Measurements from ENCODE around the gene CCDC177. TPM values are rescaled to one million over a fixed set of nuclear protein-coding genes. Genes with fewer than 3 reads are reported as not detected.

CCDC177 gene
- total RNA-seq, 4 donors from 2014 or later, result 0.13 to 0.34 TPM; not detected in 2

DNA sequence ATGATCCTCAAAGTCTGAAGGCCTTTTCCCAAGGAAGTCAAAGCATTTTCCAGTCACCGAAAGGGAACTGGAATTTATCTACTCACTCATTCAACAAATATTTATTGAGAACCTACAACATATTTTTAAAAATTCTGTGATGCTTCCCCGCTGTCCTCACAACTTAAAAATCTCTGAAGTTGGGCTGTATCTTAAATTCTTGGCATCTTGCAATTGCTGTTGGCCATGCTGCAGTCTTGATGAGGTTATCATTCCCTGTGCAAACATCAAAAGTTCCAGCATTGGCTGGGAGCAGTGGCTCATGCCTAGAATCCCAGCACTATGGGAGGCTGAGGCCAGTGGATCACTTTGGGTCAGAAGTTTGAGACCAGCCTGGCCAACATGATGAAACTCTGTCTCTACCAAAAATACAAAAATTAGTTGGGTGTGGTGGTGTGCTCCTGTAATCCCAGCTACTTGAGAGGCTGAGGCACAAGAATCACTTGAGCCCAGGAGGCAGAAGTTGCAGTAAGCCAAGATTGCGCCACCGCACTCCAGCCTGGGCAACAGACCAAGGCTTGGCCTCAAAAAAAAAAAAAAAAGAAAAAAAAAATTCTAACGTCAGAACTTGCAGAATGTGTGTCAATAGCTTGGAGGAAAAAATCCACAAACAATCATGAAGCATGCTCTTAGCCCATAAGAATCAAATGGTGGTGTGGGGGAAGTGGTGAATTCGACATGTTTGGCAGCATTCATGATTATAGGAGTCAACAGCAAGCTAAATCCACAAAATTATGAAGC is 34.9 kb downstream of the CCDC177 start:
- Histone ChIP-seq H3K27me3 (no peaks in the 10 kb centered on the region), H3K4me3 (no peak overlapping the region), H3K9me3 (no peaks in the 10 kb centered on the region), H3K27ac (no peak overlapping the region), H3K36me3 (no peaks in the 10 kb centered on the region), H3K4me1 (peaks cover 13% of the 10 kb centered on the region)
- no peak for DNase-seq (ENCODE audit: low spot score in 2 of 2)
- TF ChIP-seq EP300 (IDR thresholded peaks at IDR 0.05) (no peak), POLR2A (IDR thresholded peaks at IDR 0.05) (no peak), POLR2AphosphoS5 (IDR thresholded peaks at IDR 0.05) (no peak)
- TF ChIP-seq, protein P1, sequence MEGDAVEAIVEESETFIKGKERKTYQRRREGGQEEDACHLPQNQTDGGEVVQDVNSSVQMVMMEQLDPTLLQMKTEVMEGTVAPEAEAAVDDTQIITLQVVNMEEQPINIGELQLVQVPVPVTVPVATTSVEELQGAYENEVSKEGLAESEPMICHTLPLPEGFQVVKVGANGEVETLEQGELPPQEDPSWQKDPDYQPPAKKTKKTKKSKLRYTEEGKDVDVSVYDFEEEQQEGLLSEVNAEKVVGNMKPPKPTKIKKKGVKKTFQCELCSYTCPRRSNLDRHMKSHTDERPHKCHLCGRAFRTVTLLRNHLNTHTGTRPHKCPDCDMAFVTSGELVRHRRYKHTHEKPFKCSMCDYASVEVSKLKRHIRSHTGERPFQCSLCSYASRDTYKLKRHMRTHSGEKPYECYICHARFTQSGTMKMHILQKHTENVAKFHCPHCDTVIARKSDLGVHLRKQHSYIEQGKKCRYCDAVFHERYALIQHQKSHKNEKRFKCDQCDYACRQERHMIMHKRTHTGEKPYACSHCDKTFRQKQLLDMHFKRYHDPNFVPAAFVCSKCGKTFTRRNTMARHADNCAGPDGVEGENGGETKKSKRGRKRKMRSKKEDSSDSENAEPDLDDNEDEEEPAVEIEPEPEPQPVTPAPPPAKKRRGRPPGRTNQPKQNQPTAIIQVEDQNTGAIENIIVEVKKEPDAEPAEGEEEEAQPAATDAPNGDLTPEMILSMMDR (IDR thresholded peaks at IDR 0.05), result no peak
- 44% methylated on average over 6 of the region's 6 CpGs for WGBS

DNA sequence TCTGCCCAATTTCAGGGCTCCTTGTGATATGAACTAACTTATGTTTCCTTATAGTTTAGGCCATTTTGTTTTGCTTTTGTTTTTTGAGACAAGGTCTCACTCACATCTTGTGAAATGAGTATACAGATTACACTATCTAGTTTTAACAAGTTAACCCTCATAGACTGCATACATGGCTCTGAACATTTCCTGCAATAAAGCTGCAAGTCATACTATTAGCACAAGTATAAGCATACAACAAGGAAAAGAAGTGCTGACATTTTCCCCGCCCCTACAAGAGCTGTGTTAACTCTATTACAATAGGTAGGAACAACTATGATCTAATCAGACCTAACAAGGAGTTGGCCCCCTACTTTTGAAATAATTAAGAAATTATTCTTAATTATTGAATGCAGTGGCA is 35.9 kb downstream of the CCDC177 start:
- Histone ChIP-seq H3K4me3 (no peak overlapping the region), H3K4me1 (peaks cover 13% of the 10 kb centered on the region), H3K9me3 (no peaks in the 10 kb centered on the region), H3K27me3 (no peaks in the 10 kb centered on the region), H3K27ac (no peak overlapping the region), H3K36me3 (no peaks in the 10 kb centered on the region)
- no peak for DNase-seq (ENCODE audit: low spot score in 2 of 2)
- TF ChIP-seq POLR2AphosphoS5 (IDR thresholded peaks at IDR 0.05) (no peak), EP300 (IDR thresholded peaks at IDR 0.05) (no peak), POLR2A (IDR thresholded peaks at IDR 0.05) (no peak)
- TF ChIP-seq, protein P1 (IDR thresholded peaks at IDR 0.05), result no peak
- WGBS, result 94% methylated on average over 1 of the region's 1 CpG

DNA sequence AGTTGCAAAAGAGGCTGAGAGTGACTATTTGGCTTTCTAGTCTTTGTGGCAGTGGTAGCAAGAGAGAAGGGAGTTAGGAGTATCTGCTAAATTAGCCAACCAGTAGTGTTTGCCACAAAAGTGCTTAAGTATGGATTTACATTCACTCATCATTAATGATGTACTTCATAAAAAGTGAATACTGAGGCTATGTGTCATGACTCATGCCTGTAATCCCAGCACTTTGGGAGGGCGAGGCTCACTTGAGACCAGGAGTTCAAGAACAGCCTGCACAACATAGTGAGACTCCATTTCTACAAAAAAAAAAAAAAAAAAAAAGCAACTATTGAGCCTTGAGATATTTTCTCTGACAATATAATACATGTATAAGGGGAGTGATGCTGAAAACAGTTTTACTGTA is 36.8 kb downstream of the CCDC177 start:
- no peak overlapping the region for H3K4me3 ChIP-seq
- no peaks in the 10 kb centered on the region for H3K27me3 ChIP-seq
- 88% methylated on average over 1 of the region's 1 CpG for WGBS
- no peak for DNase-seq (ENCODE audit: low spot score in 2 of 2)
- peaks cover 15% of the 10 kb centered on the region for H3K4me1 ChIP-seq
- H3K9me3 ChIP-seq, result no peaks in the 10 kb centered on the region
- H3K27ac ChIP-seq, result no peak overlapping the region
- no peak for TF ChIP-seq EP300 (IDR thresholded peaks at IDR 0.05)
- TF ChIP-seq POLR2A (IDR thresholded peaks at IDR 0.05), result no peak
- TF ChIP-seq, protein P1 (IDR thresholded peaks at IDR 0.05), result no peak
- TF ChIP-seq POLR2AphosphoS5 (IDR thresholded peaks at IDR 0.05), result no peak
- no peaks in the 10 kb centered on the region for H3K36me3 ChIP-seq

DNA sequence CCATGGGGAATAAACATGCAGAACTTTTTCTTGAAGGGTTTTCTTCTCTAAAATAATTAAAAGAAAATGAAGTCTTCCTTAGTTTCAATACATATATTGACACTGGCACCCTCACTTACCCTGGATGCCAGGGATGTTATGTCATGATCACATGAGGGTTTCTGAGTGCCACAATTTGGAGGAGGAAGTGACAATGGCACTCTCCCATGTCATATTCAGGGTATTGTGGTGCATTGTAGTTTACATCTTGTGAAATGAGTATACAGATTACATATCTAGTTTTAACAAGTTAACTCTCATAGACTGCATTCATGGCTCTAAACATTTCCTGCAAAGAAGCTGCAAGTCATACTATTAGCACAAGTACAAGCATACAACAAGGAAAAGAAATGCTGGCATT is 37.7 kb downstream of the CCDC177 start:
- Histone ChIP-seq H3K4me3 (no peak overlapping the region), H3K4me1 (peaks cover 15% of the 10 kb centered on the region), H3K27ac (no peak overlapping the region), H3K27me3 (no peaks in the 10 kb centered on the region), H3K9me3 (no peaks in the 10 kb centered on the region), H3K36me3 (no peaks in the 10 kb centered on the region)
- DNase-seq (ENCODE audit: low spot score in 2 of 2), result no peak
- TF ChIP-seq POLR2AphosphoS5 (IDR thresholded peaks at IDR 0.05) (no peak), EP300 (IDR thresholded peaks at IDR 0.05) (no peak), POLR2A (IDR thresholded peaks at IDR 0.05) (no peak)
- TF ChIP-seq, protein P1 (IDR thresholded peaks at IDR 0.05), result no peak

DNA sequence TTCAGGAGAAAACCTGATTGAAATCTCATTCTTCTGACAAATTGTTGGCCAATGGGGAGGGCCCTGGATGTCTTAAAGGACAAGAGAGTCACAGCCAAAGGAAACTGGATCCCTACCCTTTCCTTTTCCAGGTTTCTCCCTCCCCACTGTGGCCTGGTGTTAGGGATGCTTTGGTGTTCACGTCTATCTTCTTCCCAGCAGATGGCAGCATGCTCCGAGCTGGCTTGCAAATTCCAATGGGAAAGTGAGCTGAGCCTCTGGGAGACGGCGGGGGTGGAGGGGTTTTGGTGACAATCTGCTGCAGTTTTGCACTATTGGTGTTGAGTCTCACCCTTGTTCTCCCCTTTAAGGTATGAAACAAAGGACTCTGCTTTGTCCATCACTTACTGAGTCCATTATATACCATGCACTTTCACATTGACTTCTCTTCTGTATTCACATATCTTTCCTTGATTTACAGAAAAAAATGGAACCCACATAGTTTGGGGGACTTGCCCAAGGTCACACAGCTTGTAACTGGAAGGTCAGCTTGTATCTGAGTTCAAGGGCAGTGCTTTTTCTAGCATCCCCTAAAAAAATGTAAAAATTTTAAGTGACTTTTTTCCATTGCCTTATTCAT is 39.3 kb downstream of the CCDC177 start:
- Histone ChIP-seq H3K4me1 (peaks cover 12% of the 10 kb centered on the region), H3K36me3 (no peaks in the 10 kb centered on the region), H3K9me3 (no peaks in the 10 kb centered on the region), H3K27ac (no peak overlapping the region), H3K27me3 (no peaks in the 10 kb centered on the region), H3K4me3 (no peak overlapping the region)
- DNase-seq (ENCODE audit: low spot score in 2 of 2), result no peak
- no peak for TF ChIP-seq POLR2A (IDR thresholded peaks at IDR 0.05)
- TF ChIP-seq, protein P1 (IDR thresholded peaks at IDR 0.05), result peak; percentile 16 to 43
- WGBS, result 5% methylated on average over 4 of the region's 4 CpGs

All from suprapubic skin (tissue), 4 donors.